ENCODE data around the gene ATAD3A. TPM values are rescaled to one million over a fixed set of nuclear protein-coding genes. Genes with fewer than 3 reads are reported as not detected.

Gene ATAD3A
- polyA plus RNA-seq, 1 of the 3 experiments (the other 2 are of a cell fraction), result 40.2 TPM

GRCh38 chr1:1543706-1544099 lies 31.7 kb downstream of the ATAD3A start:
- 81% methylated on average over 17 of the region's 19 CpGs for WGBS (ENCODE audit: low lambda C conversion rate)
- peaks cover 5% of the 10 kb centered on the region for H3F3A ChIP-seq (replicated peaks; ENCODE audit: insufficient read depth)
- H2AFZ ChIP-seq (ENCODE audit: low read depth), result no peak overlapping the region
- H3K9me2 ChIP-seq, result no peaks in the 10 kb centered on the region
- no peaks in the 10 kb centered on the region for H4K20me1 ChIP-seq (ENCODE audit: insufficient read depth)
- DNase-seq, result peak; percentile 58
- peaks cover 18% of the 10 kb centered on the region; the same call in 1 of the 2 replicates for H3K79me2 ChIP-seq (ENCODE audit: insufficient read depth)
- TF ChIP-seq MXI1 (IDR thresholded peaks at IDR 0.05; ENCODE audit: low read depth, low read length) (peak; percentile 79), MEF2A (IDR thresholded peaks at IDR 0.05; ENCODE audit: borderline replicate concordance, low read depth) (no peak)
- H3K36me3 ChIP-seq (replicated peaks in 1 of 2; ENCODE audit: control insufficient read depth in 1 of 2, insufficient read depth in 2 of 2, low read length in 1 of 2), result peaks cover 0 to 37% of the 10 kb centered on the region in 2 experiments
- POLR2A ChIA-PET, result interaction anchor here (1.2 kb wide), 1 partner anchor 12 kb away, joined by 3 read pairs; no protein-coding TSS in a partner anchor
- H3K4me3 ChIP-seq (ENCODE audit: low read depth in 2 of 2, low read length in 1 of 2), result no peak overlapping the region
- no peak overlapping the region for H3K4me2 ChIP-seq
- H3K4me1 ChIP-seq (ENCODE audit: control insufficient read depth in 1 of 2, insufficient read depth in 2 of 2, low read depth in 1 of 2, low read length in 1 of 2), result peaks cover 0 to 22% of the 10 kb centered on the region in 2 experiments; a peak in 1 of 4 replicates
- CTCF ChIA-PET, result no interaction called here
- H3K9me3 ChIP-seq, result no peaks in the 10 kb centered on the region
- H3K27me3 ChIP-seq (ENCODE audit: insufficient read depth), result no peaks in the 10 kb centered on the region
- no peak overlapping the region for H3K9ac ChIP-seq
- no peak overlapping the region for H3K27ac ChIP-seq (ENCODE audit: low read depth in 2 of 2, low read length in 1 of 2)

GRCh38 chr1:1544544-1544943 lies 32.6 kb downstream of the ATAD3A start:
- H3K4me1 ChIP-seq (ENCODE audit: control insufficient read depth in 1 of 2, insufficient read depth in 2 of 2, low read depth in 1 of 2, low read length in 1 of 2), result peaks cover 0 to 14% of the 10 kb centered on the region in 2 experiments; a peak in 1 of 4 replicates
- H3F3A ChIP-seq (replicated peaks; ENCODE audit: insufficient read depth), result peaks cover 5% of the 10 kb centered on the region
- 100% methylated on average over 7 of the region's 10 CpGs for WGBS (ENCODE audit: low lambda C conversion rate)
- no peak overlapping the region for H3K4me2 ChIP-seq
- POLR2A ChIA-PET, result interaction anchor here (1.2 kb wide), 1 partner anchor 11 kb away, joined by 3 read pairs; no protein-coding TSS in a partner anchor
- no peak overlapping the region for H3K4me3 ChIP-seq (ENCODE audit: low read depth in 2 of 2, low read length in 1 of 2)
- peaks cover 0 to 35% of the 10 kb centered on the region in 2 experiments for H3K36me3 ChIP-seq (replicated peaks in 1 of 2; ENCODE audit: control insufficient read depth in 1 of 2, insufficient read depth in 2 of 2, low read length in 1 of 2)
- no peaks in the 10 kb centered on the region for H3K27me3 ChIP-seq (ENCODE audit: insufficient read depth)
- H3K9ac ChIP-seq, result no peak overlapping the region
- no peaks in the 10 kb centered on the region for H4K20me1 ChIP-seq (ENCODE audit: insufficient read depth)
- H3K79me2 ChIP-seq (ENCODE audit: insufficient read depth), result peaks cover 27% of the 10 kb centered on the region; the same call in 1 of the 2 replicates
- no peak for TF ChIP-seq TEAD4 (IDR thresholded peaks at IDR 0.05; ENCODE audit: borderline replicate concordance, insufficient read depth)
- no peak for TF ChIP-seq GATA2 (CRISPR knock-in tag; IDR thresholded peaks at IDR 0.05)
- no peak for TF ChIP-seq TAF1 (IDR thresholded peaks at IDR 0.05; ENCODE audit: borderline replicate concordance, low read depth, low read length)
- TF ChIP-seq MEF2A (IDR thresholded peaks at IDR 0.05; ENCODE audit: borderline replicate concordance, low read depth), result no peak
- TF ChIP-seq SMC3 (IDR thresholded peaks at IDR 0.05; ENCODE audit: low read depth, low read length), result no peak
- no peak for TF ChIP-seq FOXJ3 (CRISPR knock-in tag; IDR thresholded peaks at IDR 0.05)
- TF ChIP-seq CHD2 (IDR thresholded peaks at IDR 0.05; ENCODE audit: low read length, partially characterized antibody), result no peak
- no peak for TF ChIP-seq NFIC (IDR thresholded peaks at IDR 0.05; ENCODE audit: borderline replicate concordance)
- no peak for TF ChIP-seq USF1 (IDR thresholded peaks at IDR 0.05; ENCODE audit: borderline replicate concordance, low read depth)
- no peak overlapping the region for H2AFZ ChIP-seq (ENCODE audit: low read depth)
- H3K27ac ChIP-seq (ENCODE audit: low read depth in 2 of 2, low read length in 1 of 2), result no peak overlapping the region
- H3K9me3 ChIP-seq, result no peaks in the 10 kb centered on the region
- H3K9me2 ChIP-seq, result no peaks in the 10 kb centered on the region
- CTCF ChIA-PET, result no interaction called here
- DNase-seq, result no peak
